ENCODE results near the gene NCAPG2.

The NCAPG2 gene

DNA sequence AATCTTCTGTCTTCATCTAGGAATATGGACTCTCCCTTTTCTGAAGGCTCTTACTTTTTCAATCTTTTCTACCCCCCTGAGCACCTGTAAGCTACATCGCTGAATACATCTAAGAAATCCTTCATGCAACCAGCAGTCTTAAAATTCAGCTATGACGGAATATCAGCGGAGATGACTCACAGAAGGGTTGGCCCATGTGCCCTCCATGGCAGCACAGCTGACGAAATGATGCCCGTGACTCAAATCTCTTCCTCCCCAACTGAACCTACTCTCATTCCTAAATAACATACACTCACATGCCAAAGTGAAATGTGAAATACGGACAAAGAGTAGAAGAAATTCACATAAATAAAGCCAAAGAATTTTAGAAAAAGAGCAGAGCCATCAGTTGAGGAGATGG lies 30.3 kb upstream of the NCAPG2 start:
- no peak for DNase-seq (ENCODE audit: low spot score)
- no peak overlapping the region for H3K4me3 ChIP-seq
- TF ChIP-seq, protein P1, sequence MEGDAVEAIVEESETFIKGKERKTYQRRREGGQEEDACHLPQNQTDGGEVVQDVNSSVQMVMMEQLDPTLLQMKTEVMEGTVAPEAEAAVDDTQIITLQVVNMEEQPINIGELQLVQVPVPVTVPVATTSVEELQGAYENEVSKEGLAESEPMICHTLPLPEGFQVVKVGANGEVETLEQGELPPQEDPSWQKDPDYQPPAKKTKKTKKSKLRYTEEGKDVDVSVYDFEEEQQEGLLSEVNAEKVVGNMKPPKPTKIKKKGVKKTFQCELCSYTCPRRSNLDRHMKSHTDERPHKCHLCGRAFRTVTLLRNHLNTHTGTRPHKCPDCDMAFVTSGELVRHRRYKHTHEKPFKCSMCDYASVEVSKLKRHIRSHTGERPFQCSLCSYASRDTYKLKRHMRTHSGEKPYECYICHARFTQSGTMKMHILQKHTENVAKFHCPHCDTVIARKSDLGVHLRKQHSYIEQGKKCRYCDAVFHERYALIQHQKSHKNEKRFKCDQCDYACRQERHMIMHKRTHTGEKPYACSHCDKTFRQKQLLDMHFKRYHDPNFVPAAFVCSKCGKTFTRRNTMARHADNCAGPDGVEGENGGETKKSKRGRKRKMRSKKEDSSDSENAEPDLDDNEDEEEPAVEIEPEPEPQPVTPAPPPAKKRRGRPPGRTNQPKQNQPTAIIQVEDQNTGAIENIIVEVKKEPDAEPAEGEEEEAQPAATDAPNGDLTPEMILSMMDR (IDR thresholded peaks at IDR 0.05): no peak
- H3K27ac ChIP-seq: no peak overlapping the region

- DNase-seq (ENCODE audit: low spot score): no peak
- Histone ChIP-seq H3K4me3 (no peak overlapping the region), H3K27ac (no peak overlapping the region)
- TF ChIP-seq, protein P1 (IDR thresholded peaks at IDR 0.05): no peak
Observed at GRCh38 chr7:158733775-158734494, 29.3 kb upstream of the NCAPG2 start.

GRCh38 chr7:158733220-158733519 lies 28.6 kb upstream of the NCAPG2 start:
- Histone ChIP-seq H3K4me3 (no peak overlapping the region), H3K27ac (no peak overlapping the region)
- TF ChIP-seq, protein P1 (IDR thresholded peaks at IDR 0.05): no peak
- DNase-seq (ENCODE audit: low spot score): no peak

- TF ChIP-seq, protein P1 (IDR thresholded peaks at IDR 0.05): no peak
- H3K27ac ChIP-seq: no peak overlapping the region
- H3K4me3 ChIP-seq: no peak overlapping the region
- DNase-seq (ENCODE audit: low spot score): no peak
Observed at GRCh38 chr7:158732494-158733219, 28.1 kb upstream of the NCAPG2 start.

DNA sequence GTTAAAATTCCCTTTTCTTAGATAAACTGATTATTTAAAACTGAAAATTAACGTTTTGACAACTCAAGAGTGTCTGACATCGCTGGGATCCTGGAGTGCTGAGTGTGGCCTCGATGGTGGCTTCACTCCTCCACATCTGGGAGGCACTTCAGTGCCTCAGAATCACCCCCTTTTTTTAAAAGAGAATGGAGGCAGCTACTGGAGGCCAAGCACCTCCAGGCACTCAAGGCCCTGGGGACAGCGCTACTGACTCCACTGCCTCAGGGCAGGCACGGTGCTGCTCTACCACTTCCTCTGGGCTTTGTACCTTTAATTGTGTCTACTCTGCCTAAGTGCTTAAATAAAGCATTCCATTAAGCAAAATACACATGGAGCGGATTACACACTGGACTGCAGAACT lies 27.2 kb upstream of the NCAPG2 start:
- DNase-seq (ENCODE audit: low spot score): no peak
- TF ChIP-seq, protein P1 (IDR thresholded peaks at IDR 0.05): no peak
- no peak overlapping the region for H3K4me3 ChIP-seq
- H3K27ac ChIP-seq: no peak overlapping the region

DNA sequence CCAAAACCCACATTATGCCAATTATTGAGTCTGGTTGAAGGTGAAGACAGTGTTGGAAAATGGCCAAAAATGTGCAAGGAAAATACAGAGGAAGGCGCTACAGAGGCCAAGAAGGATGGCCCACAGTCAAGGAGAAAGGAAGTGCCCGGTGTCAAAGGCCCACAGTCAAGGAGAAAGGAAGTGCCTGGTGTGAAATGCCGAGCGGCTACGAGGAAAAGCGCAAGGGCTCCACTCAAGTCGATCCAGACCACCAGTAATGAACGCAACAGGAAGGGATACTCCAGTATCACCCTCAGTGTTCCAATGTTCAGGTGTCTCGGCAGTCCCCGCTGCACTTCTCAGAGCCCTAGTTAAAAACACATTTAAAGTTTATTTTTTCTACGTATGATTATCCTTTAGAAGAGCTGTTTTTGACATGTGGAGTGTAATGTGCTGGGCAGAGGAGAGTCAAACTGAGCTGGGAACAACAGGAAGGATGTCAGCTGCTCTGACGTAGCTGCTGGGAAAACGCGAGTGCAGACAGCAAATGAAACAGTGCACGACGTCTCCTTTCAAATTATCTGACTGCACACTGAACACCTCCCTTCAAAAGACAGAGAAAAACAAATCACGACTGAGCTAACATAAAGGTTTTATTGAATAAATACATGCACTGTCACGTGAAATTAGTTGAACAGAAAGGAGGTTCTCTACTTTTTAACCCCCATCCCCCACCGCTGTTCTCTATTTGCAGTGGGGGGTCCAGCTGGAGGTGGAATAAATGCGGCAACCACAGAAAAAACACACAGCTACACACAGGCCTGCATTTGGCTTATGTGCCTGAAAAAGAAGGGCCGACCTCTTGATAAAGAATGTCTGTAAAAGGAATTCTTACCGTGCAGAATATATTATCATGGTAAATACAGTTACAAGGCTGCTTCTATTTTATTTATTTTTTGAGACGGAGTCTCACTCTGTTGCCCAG lies 26.1 kb upstream of the NCAPG2 start:
- TF ChIP-seq, protein P1 (IDR thresholded peaks at IDR 0.05): no peak
- Histone ChIP-seq H3K27ac (no peak overlapping the region), H3K4me3 (no peak overlapping the region)
- no peak for DNase-seq (ENCODE audit: low spot score)

Measured in coronary artery (tissue), 2 donors.